Bronchial epithelial cell (primary cell): ENCODE results near the gene TBRG1. TPM values are rescaled to one million over a fixed set of nuclear protein-coding genes. Genes with fewer than 3 reads are reported as not detected.

Experiments used
- DNase-seq: peaks from one replicate; pipeline ENCODE4 v3.0.0-alpha.2; 2010; ENCODE audit warnings: low read depth
- FAIRE-seq: peaks from 2 replicates; lab custom pipeline; 2011; peaks lifted over from hg19 to GRCh38; lab: Jason Lieb, UNC
- H3K27me3 ChIP-seq: 2 replicates; pipeline ENCODE4 v1.5.1; 2011; ENCODE audit warnings: low read length; ENCODE audit not compliant: control insufficient read depth, insufficient read depth
- H3K36me3 ChIP-seq: 2 replicates; pipeline ENCODE4 v1.5.1; 2011; ENCODE audit warnings: low read length; ENCODE audit not compliant: control insufficient read depth, insufficient read depth
- H3K4me3 ChIP-seq: 2 replicates; pipeline ENCODE4 v1.5.1; 2011; ENCODE audit warnings: mild to moderate bottlenecking, low read depth, low read length, control low read depth
- total RNA-seq: library from RNA; depleted of rRNA; stranded (reverse); fragments of >200 nt; gene quantifications from 2 replicates; pipeline ENCODE4 v1.2.1, GENCODE V29; 2014
- TF ChIP-seq, protein P1 (sequence below): IDR thresholded peaks from 2 replicates; pipeline ENCODE4 v1.5.1; 2011; ENCODE audit warnings: mild to moderate bottlenecking, moderate library complexity, low read length, control low read depth, inconsistent platforms; ENCODE audit not compliant: insufficient read depth, severe bottlenecking

TBRG1 gene
- total RNA-seq, 1 donor from 2014 or later = 21.9 TPM

- Histone ChIP-seq H3K4me3 (no peak overlapping the region), H3K27me3 (no peaks in the 10 kb centered on the region), H3K36me3 (no peaks in the 10 kb centered on the region)
- FAIRE-seq = no peak
- no peak for DNase-seq
- TF ChIP-seq, protein P1, sequence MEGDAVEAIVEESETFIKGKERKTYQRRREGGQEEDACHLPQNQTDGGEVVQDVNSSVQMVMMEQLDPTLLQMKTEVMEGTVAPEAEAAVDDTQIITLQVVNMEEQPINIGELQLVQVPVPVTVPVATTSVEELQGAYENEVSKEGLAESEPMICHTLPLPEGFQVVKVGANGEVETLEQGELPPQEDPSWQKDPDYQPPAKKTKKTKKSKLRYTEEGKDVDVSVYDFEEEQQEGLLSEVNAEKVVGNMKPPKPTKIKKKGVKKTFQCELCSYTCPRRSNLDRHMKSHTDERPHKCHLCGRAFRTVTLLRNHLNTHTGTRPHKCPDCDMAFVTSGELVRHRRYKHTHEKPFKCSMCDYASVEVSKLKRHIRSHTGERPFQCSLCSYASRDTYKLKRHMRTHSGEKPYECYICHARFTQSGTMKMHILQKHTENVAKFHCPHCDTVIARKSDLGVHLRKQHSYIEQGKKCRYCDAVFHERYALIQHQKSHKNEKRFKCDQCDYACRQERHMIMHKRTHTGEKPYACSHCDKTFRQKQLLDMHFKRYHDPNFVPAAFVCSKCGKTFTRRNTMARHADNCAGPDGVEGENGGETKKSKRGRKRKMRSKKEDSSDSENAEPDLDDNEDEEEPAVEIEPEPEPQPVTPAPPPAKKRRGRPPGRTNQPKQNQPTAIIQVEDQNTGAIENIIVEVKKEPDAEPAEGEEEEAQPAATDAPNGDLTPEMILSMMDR = no peak
Measured at GRCh38 chr11:124657904-124658303, 35.2 kb downstream of the TBRG1 start.

- TF ChIP-seq, protein P1 = no peak
- no peaks in the 10 kb centered on the region for H3K36me3 ChIP-seq
- no peaks in the 10 kb centered on the region for H3K27me3 ChIP-seq
- DNase-seq (no peak), FAIRE-seq (no peak)
- no peak overlapping the region for H3K4me3 ChIP-seq
Measured at GRCh38 chr11:124658501-124658900, 35.8 kb downstream of the TBRG1 start.

- no peak for DNase-seq
- FAIRE-seq = no peak
- no peaks in the 10 kb centered on the region for H3K27me3 ChIP-seq
- H3K4me3 ChIP-seq = no peak overlapping the region
- TF ChIP-seq, protein P1 = no peak
- H3K36me3 ChIP-seq = no peaks in the 10 kb centered on the region
Measured at GRCh38 chr11:124658986-124659385, 36.3 kb downstream of the TBRG1 start.

DNA sequence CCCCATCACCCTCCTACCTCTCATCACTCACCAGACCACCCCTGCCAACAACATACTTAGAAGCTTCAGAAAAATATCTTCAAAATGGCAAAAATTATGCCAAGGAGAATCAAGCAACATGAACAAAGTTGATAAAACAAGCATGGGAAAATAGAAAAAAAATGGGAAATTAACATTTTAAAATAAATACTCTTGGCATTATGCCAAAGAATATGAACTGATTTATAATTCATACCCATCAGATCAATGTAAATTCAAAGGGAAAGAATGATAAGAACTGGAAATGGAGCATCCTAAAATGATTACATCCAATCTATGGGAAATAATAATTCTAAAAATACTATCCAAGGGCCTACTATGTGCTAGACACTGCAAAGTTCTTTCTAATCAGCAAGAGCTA is 38.9 kb downstream of the TBRG1 start:
- TF ChIP-seq, protein P1 = no peak
- H3K27me3 ChIP-seq = no peaks in the 10 kb centered on the region
- FAIRE-seq (no peak), DNase-seq (no peak)
- no peaks in the 10 kb centered on the region for H3K36me3 ChIP-seq
- no peak overlapping the region for H3K4me3 ChIP-seq

GRCh38 chr11:124662106-124662505 is 39.4 kb downstream of the TBRG1 start:
- FAIRE-seq (no peak), DNase-seq (no peak)
- H3K4me3 ChIP-seq = no peak overlapping the region
- H3K36me3 ChIP-seq = no peaks in the 10 kb centered on the region
- H3K27me3 ChIP-seq = no peaks in the 10 kb centered on the region
- TF ChIP-seq, protein P1 = no peak

DNA sequence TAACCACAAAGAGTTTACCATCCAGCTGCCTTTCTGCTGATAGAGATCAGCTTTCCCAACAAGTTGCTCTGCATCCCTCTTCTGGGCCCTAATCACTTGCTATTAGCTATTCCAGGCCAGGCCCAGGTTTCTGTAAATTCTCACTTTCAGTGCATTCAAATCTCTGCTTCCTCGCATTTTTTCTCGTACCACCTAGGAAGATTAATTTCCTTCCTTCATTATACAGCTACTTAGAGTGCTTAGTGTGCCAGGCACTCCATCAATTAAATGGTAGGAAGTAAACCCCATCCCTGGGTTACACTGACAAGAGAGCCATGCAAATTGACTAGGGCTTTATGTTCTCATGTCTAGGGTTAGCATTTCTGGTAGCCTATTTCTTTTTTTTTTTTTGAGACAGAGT is 41.2 kb downstream of the TBRG1 start:
- no peaks in the 10 kb centered on the region for H3K36me3 ChIP-seq
- no peaks in the 10 kb centered on the region for H3K27me3 ChIP-seq
- TF ChIP-seq, protein P1 = no peak
- DNase-seq (no peak), FAIRE-seq (no peak)
- H3K4me3 ChIP-seq = no peak overlapping the region
